ENCODE measurements around the gene OR8H1.

OR8H1 gene, protein sequence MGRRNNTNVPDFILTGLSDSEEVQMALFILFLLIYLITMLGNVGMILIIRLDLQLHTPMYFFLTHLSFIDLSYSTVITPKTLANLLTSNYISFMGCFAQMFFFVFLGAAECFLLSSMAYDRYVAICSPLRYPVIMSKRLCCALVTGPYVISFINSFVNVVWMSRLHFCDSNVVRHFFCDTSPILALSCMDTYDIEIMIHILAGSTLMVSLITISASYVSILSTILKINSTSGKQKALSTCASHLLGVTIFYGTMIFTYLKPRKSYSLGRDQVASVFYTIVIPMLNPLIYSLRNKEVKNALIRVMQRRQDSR

GRCh38 chr11:56292154-56292553 is at the start of gene OR8H1:
TSS of gene OR8H1 (minus strand) at chr11:56292254. CDS start at chr11:56291062, 1,192 bp downstream.
- TF ChIP-seq ZFX (IDR thresholded peaks at IDR 0.05; ENCODE audit: borderline replicate concordance): no peak
- TF ChIP-seq, protein P1, sequence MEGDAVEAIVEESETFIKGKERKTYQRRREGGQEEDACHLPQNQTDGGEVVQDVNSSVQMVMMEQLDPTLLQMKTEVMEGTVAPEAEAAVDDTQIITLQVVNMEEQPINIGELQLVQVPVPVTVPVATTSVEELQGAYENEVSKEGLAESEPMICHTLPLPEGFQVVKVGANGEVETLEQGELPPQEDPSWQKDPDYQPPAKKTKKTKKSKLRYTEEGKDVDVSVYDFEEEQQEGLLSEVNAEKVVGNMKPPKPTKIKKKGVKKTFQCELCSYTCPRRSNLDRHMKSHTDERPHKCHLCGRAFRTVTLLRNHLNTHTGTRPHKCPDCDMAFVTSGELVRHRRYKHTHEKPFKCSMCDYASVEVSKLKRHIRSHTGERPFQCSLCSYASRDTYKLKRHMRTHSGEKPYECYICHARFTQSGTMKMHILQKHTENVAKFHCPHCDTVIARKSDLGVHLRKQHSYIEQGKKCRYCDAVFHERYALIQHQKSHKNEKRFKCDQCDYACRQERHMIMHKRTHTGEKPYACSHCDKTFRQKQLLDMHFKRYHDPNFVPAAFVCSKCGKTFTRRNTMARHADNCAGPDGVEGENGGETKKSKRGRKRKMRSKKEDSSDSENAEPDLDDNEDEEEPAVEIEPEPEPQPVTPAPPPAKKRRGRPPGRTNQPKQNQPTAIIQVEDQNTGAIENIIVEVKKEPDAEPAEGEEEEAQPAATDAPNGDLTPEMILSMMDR (IDR thresholded peaks at IDR 0.05): no peak
- no peak within 1 kb of the TSS for H3K27ac ChIP-seq

GRCh38 chr11:56340289-56340688 is 48.2 kb upstream of the OR8H1 start:
- H3K27ac ChIP-seq: no peak overlapping the region
- TF ChIP-seq, protein P1 (IDR thresholded peaks at IDR 0.05): no peak
- TF ChIP-seq ZFX (IDR thresholded peaks at IDR 0.05; ENCODE audit: borderline replicate concordance): no peak

DNA sequence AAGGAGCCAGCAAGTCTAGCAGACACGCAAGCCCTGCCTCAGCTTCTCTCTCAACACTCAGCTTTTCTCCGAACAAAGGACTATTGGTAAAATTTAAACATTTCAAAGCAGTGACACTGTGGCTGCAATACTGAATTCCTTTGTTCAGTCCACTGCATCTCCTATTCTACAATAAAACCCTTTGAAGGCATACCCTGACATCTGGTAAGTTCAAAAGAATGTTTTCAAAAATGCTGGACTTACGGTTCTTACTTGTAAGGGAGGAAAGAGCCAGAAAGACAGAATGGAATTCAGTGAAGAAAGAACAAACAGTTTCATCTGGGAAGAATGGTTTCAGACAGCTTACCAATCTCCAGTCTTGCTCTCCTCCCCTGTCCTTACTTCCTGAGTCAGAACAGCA is 41.1 kb upstream of the OR8H1 start:
- TF ChIP-seq, protein P1 (IDR thresholded peaks at IDR 0.05): no peak
- H3K27ac ChIP-seq: no peak overlapping the region

DNA sequence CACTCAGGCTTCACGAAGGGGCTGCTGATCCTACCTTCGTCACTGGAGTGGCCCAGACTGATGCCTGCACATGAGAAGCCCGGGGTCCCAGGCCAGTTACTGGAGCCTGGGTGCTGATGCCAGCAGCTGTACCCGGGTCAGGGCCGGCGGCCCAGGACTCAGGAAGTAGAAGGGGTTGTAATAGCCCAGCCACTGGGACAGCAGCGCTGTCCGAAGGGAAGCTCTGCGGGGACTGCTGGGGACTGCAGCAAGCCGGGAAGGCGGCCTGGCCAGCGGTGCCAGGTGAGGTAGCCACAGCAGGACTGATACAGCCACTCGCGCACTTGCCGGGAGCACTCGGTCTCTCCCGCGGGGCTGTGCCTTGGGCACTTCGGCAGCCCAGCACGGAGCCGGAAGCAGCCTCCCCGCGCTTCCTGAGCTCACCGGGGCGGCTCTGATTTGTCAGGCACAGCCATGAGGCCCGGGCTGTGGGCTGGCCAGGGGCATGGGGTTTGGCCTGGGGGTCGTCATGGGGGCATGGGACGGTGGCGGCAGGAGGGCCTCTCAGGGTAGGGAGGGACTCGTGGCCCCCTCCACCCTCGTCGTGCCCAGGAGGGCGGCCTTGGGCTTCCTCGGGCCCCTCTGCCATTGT is 39.9 kb upstream of the OR8H1 start:
- H3K27ac ChIP-seq: no peak overlapping the region
- TF ChIP-seq, protein P1 (IDR thresholded peaks at IDR 0.05): no peak
- no peak for TF ChIP-seq ZFX (IDR thresholded peaks at IDR 0.05; ENCODE audit: borderline replicate concordance)

DNA sequence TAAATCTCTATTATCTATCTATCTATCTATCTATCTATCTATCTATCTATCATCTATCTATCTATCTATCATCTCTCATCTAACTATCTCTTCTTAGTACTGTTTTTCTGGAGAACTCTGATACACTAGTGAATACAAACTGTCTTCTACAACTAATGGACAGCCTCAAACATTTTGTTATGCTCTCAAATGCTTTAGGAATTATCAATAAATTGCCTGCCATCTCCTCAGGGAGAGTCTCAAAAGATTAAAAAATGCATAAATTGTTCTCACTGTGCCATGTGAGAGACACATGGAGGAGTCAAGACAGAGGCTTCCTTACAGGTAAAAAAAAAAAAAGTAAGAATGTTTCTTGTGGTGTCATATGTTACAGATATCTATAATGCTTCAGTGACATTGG is 22.8 kb upstream of the OR8H1 start, which contains the start of gene OR8K3:
Gene OR8K3 (plus strand): TSS at position 301 of the 400 bp plus-strand sequence. CDS start 3,163 bp downstream, outside the sequence.
- H3K27ac ChIP-seq: no peak within 1 kb of the TSS
- TF ChIP-seq, protein P1 (IDR thresholded peaks at IDR 0.05): no peak
- no peak for TF ChIP-seq ZFX (IDR thresholded peaks at IDR 0.05; ENCODE audit: borderline replicate concordance)

DNA sequence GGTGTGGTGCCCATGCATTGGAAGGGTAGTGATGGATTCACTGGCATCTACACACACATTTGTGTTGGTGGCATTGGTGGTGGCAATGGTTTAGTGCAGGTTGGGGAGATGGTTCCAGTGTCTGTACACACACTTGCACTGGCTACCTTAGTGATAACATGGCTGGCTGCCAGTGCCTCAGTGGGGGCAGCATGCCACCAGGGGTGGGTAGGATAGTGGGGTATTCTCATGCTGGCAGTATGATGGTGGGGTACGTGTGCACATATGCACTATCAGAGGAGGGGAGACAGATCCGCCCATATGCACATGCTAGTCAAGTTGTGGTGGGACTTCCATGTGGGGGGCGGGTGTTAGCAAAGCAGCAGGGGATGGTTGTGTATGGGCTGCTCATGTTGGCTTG is 15.8 kb upstream of the OR8H1 start:
- no peak overlapping the region for H3K27ac ChIP-seq
- TF ChIP-seq, protein P1 (IDR thresholded peaks at IDR 0.05): no peak
- no peak for TF ChIP-seq ZFX (IDR thresholded peaks at IDR 0.05; ENCODE audit: borderline replicate concordance)

DNA sequence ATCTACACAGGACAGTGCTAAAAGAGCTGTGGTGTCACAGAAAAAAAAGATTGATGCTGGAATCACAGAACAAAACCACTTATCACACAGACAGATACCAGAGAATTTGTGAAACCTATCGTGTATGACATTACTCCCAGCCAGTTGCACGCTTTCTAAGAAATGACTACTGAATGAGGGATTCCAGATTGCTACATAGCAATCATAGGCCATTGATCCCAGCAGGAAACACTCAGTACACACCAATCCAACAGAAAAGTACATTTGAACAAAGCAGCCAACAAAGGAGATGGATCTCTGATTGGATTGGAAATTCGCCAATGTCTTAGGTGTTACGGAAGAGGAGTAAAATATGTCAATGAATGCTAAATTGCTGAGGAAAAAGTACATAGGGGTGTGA is 4.8 kb upstream of the OR8H1 start:
- TF ChIP-seq ZFX (IDR thresholded peaks at IDR 0.05; ENCODE audit: borderline replicate concordance): no peak
- TF ChIP-seq, protein P1 (IDR thresholded peaks at IDR 0.05): no peak
- no peak overlapping the region for H3K27ac ChIP-seq
